ENCODE results near the gene PDPK1. TPM values are rescaled to one million over a fixed set of nuclear protein-coding genes. Genes with fewer than 3 reads are reported as not detected.

The PDPK1 gene
- total and polyA plus RNA-seq, 5 experiments from 2014 or later: 27.1 to 69.7 (median 44.7) TPM

- peak overlapping the region; percentile 29 to 96 (median 78) for H3K4me3 Mint-ChIP-seq
- peaks cover 0 to 30% (median 0%) of the 10 kb centered on the region in 3 donors for H3K36me3 Mint-ChIP-seq
- no peak for ATAC-seq
- no peaks in the 10 kb centered on the region for H3K9me3 Mint-ChIP-seq
- no peak for DNase-seq
- peak overlapping the region; percentile 65 to 98 (median 96) for H3K27ac Mint-ChIP-seq
- peaks cover 35 to 73% (median 67%) of the 10 kb centered on the region in 4 donors for H3K4me1 Mint-ChIP-seq
- peaks cover 0 to 5% (median 0%) of the 10 kb centered on the region in 5 donors for H3K27me3 Mint-ChIP-seq
- POLR2A ChIA-PET: interaction anchor here (1.2 to 4.1 kb wide), 4 partner anchors 10 to 303 kb away, joined by 3 to 98 read pairs (median 8); partner anchors contain the start of genes CEMP1 and PDPK1
Measured at GRCh38 chr16:2518823-2519710, 18.8 kb upstream of the PDPK1 start.

GRCh38 chr16:2519711-2520080, 18.1 kb upstream of the PDPK1 start:
- Mint-ChIP-seq H3K9me3 (no peaks in the 10 kb centered on the region), H3K4me3 (peak overlapping the region; percentile 67 to 96 (median 80)), H3K27ac (peak overlapping the region; percentile 91 to 98 (median 96)), H3K27me3 (peaks cover 0 to 5% (median 0%) of the 10 kb centered on the region in 5 donors), H3K4me1 (peaks cover 35 to 76% (median 69%) of the 10 kb centered on the region in 4 donors), H3K36me3 (peaks cover 0 to 36% (median 0%) of the 10 kb centered on the region in 3 donors)
- POLR2A ChIA-PET: interaction anchor here (0.8 to 4.1 kb wide), 6 partner anchors 9 to 364 kb away, joined by 3 to 98 read pairs (median 6); partner anchors contain the start of genes CEMP1, MLST8, PDPK1 and TBC1D24
- ATAC-seq (no peak), DNase-seq (no peak)

GRCh38 chr16:2520097-2520783, 17.6 kb upstream of the PDPK1 start, which contains the start of gene AMDHD2:
AMDHD2 (plus strand) TSS chr16:2520371; CDS start chr16:2520459, 88 bp downstream.
- Mint-ChIP-seq H3K27me3 (peaks cover 0 to 5% (median 0%) of the 10 kb centered on the region in 5 donors), H3K27ac (peak within 1 kb of the TSS; percentile 91 to 99 (median 97)), H3K36me3 (peaks cover 0 to 41% (median 0%) of the 10 kb centered on the region in 3 donors), H3K4me1 (peaks cover 34 to 73% (median 67%) of the 10 kb centered on the region in 4 donors), H3K4me3 (peak within 1 kb of the TSS; percentile 84 to 96 (median 90)), H3K9me3 (no peaks in the 10 kb centered on the region)
- POLR2A ChIA-PET: interaction anchor here (0.7 to 4.1 kb wide), 11 partner anchors 8 to 365 kb away, joined by 3 to 98 read pairs (median 4); partner anchors contain the start of genes CEMP1, MLST8, PDPK1 and PGP
- ATAC-seq (peak; percentile 59 to 64), DNase-seq (peak; percentile 82 to 94 (median 90))

GRCh38 chr16:2520784-2521531, 16.9 kb upstream of the PDPK1 start:
- Mint-ChIP-seq H3K9me3 (no peaks in the 10 kb centered on the region), H3K4me3 (peak overlapping the region; percentile 84 to 96 (median 90)), H3K36me3 (peaks cover 0 to 44% (median under 1%) of the 10 kb centered on the region in 3 donors), H3K4me1 (peaks cover 27 to 66% (median 60%) of the 10 kb centered on the region in 4 donors), H3K27ac (peak overlapping the region; percentile 88 to 99 (median 97)), H3K27me3 (peaks cover 0 to 5% (median 0%) of the 10 kb centered on the region in 5 donors)
- POLR2A ChIA-PET: interaction anchor here (0.7 to 4.1 kb wide), 9 partner anchors 8 to 366 kb away, joined by 3 to 98 read pairs (median 5); partner anchors contain the start of genes CEMP1, MLST8, PDPK1 and PGP
- peak; percentile 72 to 83 for ATAC-seq
- peak; percentile 57 to 91 (median 81) for DNase-seq

- Mint-ChIP-seq H3K4me3 (peak overlapping the region in 3 of 10 donors; percentile 50 to 59 (median 50)), H3K9me3 (no peaks in the 10 kb centered on the region), H3K27me3 (peaks cover 0 to 5% (median 0%) of the 10 kb centered on the region in 5 donors), H3K4me1 (peaks cover 13 to 39% (median 33%) of the 10 kb centered on the region in 4 donors), H3K27ac (peak overlapping the region in 4 of 10 donors; percentile 60 to 77 (median 66)), H3K36me3 (peaks cover 0 to 44% (median 1%) of the 10 kb centered on the region in 3 donors)
- DNase-seq (no peak), ATAC-seq (no peak)
- POLR2A ChIA-PET: interaction anchor here (0.6 to 1.1 kb wide), 2 partner anchors 9 to 11 kb away, joined by 5 read pairs; no protein-coding TSS in a partner anchor
Measured at GRCh38 chr16:2523801-2524231, 14.0 kb upstream of the PDPK1 start.

- POLR2A ChIA-PET: interaction anchor here (0.6 to 1.7 kb wide), 3 partner anchors 8 to 10 kb away, joined by 5 to 11 read pairs (median 5); partner anchors contain the start of gene ATP6V0C
- peak overlapping the region in 1 of 10 donors; percentile 72 for H3K4me3 Mint-ChIP-seq
Measured at GRCh38 chr16:2524339-2524938, 13.4 kb upstream of the PDPK1 start.

GRCh38 chr16:2526135-2526534, 11.7 kb upstream of the PDPK1 start:
- H3K27me3 Mint-ChIP-seq: peaks cover 0 to under 1% (median 0%) of the 10 kb centered on the region in 5 donors
- peaks cover 0 to 35% (median 1%) of the 10 kb centered on the region in 3 donors for H3K36me3 Mint-ChIP-seq
- peaks cover 4 to 31% (median 19%) of the 10 kb centered on the region in 4 donors for H3K4me1 Mint-ChIP-seq
- no peak for DNase-seq
- POLR2A ChIA-PET: no interaction called here
- peak overlapping the region in 2 of 10 donors; percentile 37 to 62 for H3K27ac Mint-ChIP-seq
- no peak for ATAC-seq
- no peaks in the 10 kb centered on the region for H3K9me3 Mint-ChIP-seq
- no peak overlapping the region for H3K4me3 Mint-ChIP-seq

More at GRCh38 chr16:2524339-2524938, 13.4 kb upstream of the PDPK1 start:
- Mint-ChIP-seq H3K9me3 (no peaks in the 10 kb centered on the region), H3K27me3 (peaks cover 0 to 5% (median 0%) of the 10 kb centered on the region in 5 donors), H3K4me1 (peaks cover 9 to 33% (median 28%) of the 10 kb centered on the region in 4 donors), H3K36me3 (peaks cover 0 to 44% (median 1%) of the 10 kb centered on the region in 3 donors), H3K27ac (peak overlapping the region in 6 of 10 donors; percentile 16 to 65 (median 36))
- DNase-seq (no peak), ATAC-seq (no peak)

- POLR2A ChIA-PET: interaction anchor here (0.5 to 0.7 kb wide), 2 partner anchors 10 to 272 kb away, joined by 3 read pairs; no protein-coding TSS in a partner anchor
- DNase-seq: no peak
- Mint-ChIP-seq H3K4me1 (peaks cover 4 to 35% (median 16%) of the 10 kb centered on the region in 4 donors), H3K36me3 (peaks cover 0 to 34% (median 1%) of the 10 kb centered on the region in 3 donors), H3K9me3 (no peaks in the 10 kb centered on the region), H3K4me3 (peak overlapping the region in 1 of 10 donors; percentile 56), H3K27ac (peak overlapping the region in 1 of 10 donors; percentile 40), H3K27me3 (no peaks in the 10 kb centered on the region)
- no peak for ATAC-seq
Measured at GRCh38 chr16:2527071-2527783, 10.6 kb upstream of the PDPK1 start.

- DNase-seq (no peak), ATAC-seq (no peak)
- H3K4me3 Mint-ChIP-seq: no peak overlapping the region
- H3K36me3 Mint-ChIP-seq: peaks cover 0 to 34% (median 1%) of the 10 kb centered on the region in 3 donors
- no peak overlapping the region for H3K27ac Mint-ChIP-seq
- POLR2A ChIA-PET: no interaction called here
- peaks cover 0 to under 1% (median 0%) of the 10 kb centered on the region in 5 donors for H3K27me3 Mint-ChIP-seq
- H3K9me3 Mint-ChIP-seq: no peaks in the 10 kb centered on the region
- H3K4me1 Mint-ChIP-seq: peaks cover 7 to 40% (median 16%) of the 10 kb centered on the region in 4 donors
Measured at GRCh38 chr16:2527784-2528100, 10.1 kb upstream of the PDPK1 start.

All from naive thymus-derived CD8-positive, alpha-beta T cell (primary cell).